Stimulated activated naive B cell treated with anti-CD40 and anti-IgM and Interleukin-4, amounts not matched to agents 10 μg/mL and 1 μg/mL and 100 μg/mL, for 72 hours (primary cell): ENCODE data around the gene UBE2O.

Experiments
- ATAC-seq, 2 donors: fragments of 150-1000 bp; cut with Tn5 transposase; replicated peaks; 2 replicates each; pipeline ENCODE4 v1.10.0; 2021; ENCODE audit warnings: moderate library complexity in 1 of 2
- DNase-seq: peaks from one replicate; pipeline ENCODE4 v3.0.0; 2021
- H3K27ac Mint-ChIP-seq: one replicate; pipeline ENCODE4 v1.8.0; 2022; ENCODE audit warnings: mild to moderate bottlenecking, mixed read lengths
- H3K27me3 Mint-ChIP-seq, 2 donors: one replicate each; pipeline ENCODE4 v1.8.0; 2022; ENCODE audit warnings: mixed read lengths in 2 of 2
- H3K36me3 Mint-ChIP-seq, 2 donors: one replicate each; pipeline ENCODE4 v1.8.0; 2022; ENCODE audit warnings: mixed read lengths in 2 of 2, mild to moderate bottlenecking in 1 of 2
- H3K4me1 Mint-ChIP-seq, 2 donors: one replicate each; pipeline ENCODE4 v1.8.0; 2022; ENCODE audit warnings: mixed read lengths in 2 of 2, mild to moderate bottlenecking in 1 of 2
- H3K4me3 Mint-ChIP-seq, 2 donors: one replicate each; pipeline ENCODE4 v1.8.0; 2022; ENCODE audit warnings: mild to moderate bottlenecking in 2 of 2, mixed read lengths in 2 of 2, moderate library complexity in 1 of 2
- H3K9me3 Mint-ChIP-seq, 2 donors: one replicate each; pipeline ENCODE4 v1.8.0; 2022; ENCODE audit warnings: mixed read lengths in 2 of 2, mild to moderate bottlenecking in 1 of 2

UBE2O gene

GRCh38 chr17:76477576-76477975 lies 24.6 kb upstream of the UBE2O start:
- Mint-ChIP-seq H3K4me3 (no peak overlapping the region), H3K27ac (no peak overlapping the region), H3K9me3 (no peaks in the 10 kb centered on the region), H3K27me3 (no peaks in the 10 kb centered on the region), H3K36me3 (peaks cover 38 to 66% of the 10 kb centered on the region in 2 donors), H3K4me1 (peaks cover 33 to 52% of the 10 kb centered on the region in 2 donors)
- DNase-seq, result no peak
- no peak for ATAC-seq

DNA sequence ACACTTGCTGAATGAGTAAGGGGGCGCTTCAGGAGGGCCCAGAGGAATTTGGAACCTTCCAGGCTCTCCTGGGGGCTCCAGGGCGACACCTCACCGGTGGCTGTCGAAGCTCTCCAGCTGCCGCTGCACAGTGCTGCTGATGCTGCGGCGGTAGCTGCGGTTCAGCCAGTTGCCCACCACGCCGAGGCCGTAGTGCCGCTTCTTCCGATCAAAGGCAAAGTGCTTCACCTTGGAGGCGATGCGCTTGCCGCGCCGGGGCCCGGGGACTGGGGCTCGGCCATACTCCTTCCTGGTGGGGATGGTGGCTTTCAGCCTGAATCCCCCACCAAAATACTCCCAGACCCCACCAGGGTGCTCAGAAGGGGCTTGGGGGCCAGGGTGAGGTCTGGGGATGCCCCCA lies 23.8 kb upstream of the UBE2O start:
- no peaks in the 10 kb centered on the region for H3K9me3 Mint-ChIP-seq
- ATAC-seq, result no peak
- no peak overlapping the region for H3K4me3 Mint-ChIP-seq
- H3K27ac Mint-ChIP-seq, result peak overlapping the region; percentile 32
- H3K36me3 Mint-ChIP-seq, result peaks cover 42 to 66% of the 10 kb centered on the region in 2 donors
- H3K4me1 Mint-ChIP-seq, result peaks cover 27 to 45% of the 10 kb centered on the region in 2 donors
- DNase-seq, result no peak
- no peaks in the 10 kb centered on the region for H3K27me3 Mint-ChIP-seq

- Mint-ChIP-seq H3K4me1 (peaks cover 20 to 38% of the 10 kb centered on the region in 2 donors), H3K9me3 (no peaks in the 10 kb centered on the region), H3K4me3 (no peak overlapping the region), H3K36me3 (peaks cover 50 to 68% of the 10 kb centered on the region in 2 donors), H3K27me3 (no peaks in the 10 kb centered on the region), H3K27ac (peak overlapping the region; percentile 83)
- no peak for DNase-seq
- no peak for ATAC-seq
Observed at GRCh38 chr17:76475302-76475701, 22.4 kb upstream of the UBE2O start.

DNA sequence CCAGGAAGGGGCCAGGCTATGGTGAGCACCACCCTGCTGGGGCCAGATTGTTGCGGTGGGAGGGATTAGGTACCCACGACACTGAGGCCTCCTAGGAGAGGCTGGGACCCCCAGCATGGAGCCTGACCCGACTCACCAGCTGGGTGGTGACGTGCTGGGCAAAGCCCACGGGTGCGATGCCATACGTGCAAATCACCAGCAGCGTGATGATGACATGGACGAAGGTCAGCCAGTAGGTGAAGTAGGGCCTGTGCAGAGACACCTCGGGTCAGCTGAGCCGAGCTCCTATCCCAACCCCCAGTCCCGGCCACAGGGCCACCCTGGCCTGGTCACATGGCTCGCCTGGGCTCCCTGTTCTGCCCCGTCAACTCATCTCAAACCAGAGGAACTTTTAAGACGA lies 21.9 kb upstream of the UBE2O start:
- DNase-seq (no peak), ATAC-seq (no peak)
- H3K36me3 Mint-ChIP-seq, result peaks cover 50 to 68% of the 10 kb centered on the region in 2 donors
- H3K27me3 Mint-ChIP-seq, result no peaks in the 10 kb centered on the region
- H3K4me1 Mint-ChIP-seq, result peaks cover 20 to 37% of the 10 kb centered on the region in 2 donors
- H3K9me3 Mint-ChIP-seq, result no peaks in the 10 kb centered on the region
- H3K27ac Mint-ChIP-seq, result peak overlapping the region; percentile 83
- H3K4me3 Mint-ChIP-seq, result no peak overlapping the region

- no peak overlapping the region for H3K27ac Mint-ChIP-seq
- H3K27me3 Mint-ChIP-seq, result no peaks in the 10 kb centered on the region
- ATAC-seq, result no peak
- H3K9me3 Mint-ChIP-seq, result no peaks in the 10 kb centered on the region
- H3K4me1 Mint-ChIP-seq, result peaks cover 14 to 36% of the 10 kb centered on the region in 2 donors
- H3K4me3 Mint-ChIP-seq, result no peak overlapping the region
- H3K36me3 Mint-ChIP-seq, result peaks cover 48 to 64% of the 10 kb centered on the region in 2 donors
- no peak for DNase-seq
Observed at GRCh38 chr17:76474238-76474637, 21.3 kb upstream of the UBE2O start.

DNA sequence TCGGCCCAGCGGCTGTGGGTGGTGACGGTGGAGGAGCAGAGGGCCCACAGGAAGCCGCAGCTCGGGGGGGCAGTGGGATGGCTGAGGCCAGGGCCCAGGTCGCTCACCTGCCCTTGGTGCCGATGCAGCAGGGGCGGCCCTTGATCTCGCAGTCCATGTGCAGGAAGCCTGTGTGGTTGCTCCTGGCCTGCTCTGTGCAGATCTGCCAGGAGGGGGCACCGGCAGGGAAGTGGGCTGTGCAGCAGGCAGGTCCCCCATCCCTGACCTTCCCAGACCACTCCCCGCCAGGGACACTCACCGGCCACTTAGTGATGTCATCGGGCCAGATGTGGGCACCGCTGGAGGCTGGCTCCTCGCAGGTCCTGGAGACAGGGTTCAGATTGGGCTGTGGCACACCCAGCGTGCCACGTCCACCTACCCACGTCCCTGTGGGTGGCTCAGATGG lies 20.6 kb upstream of the UBE2O start:
- H3K36me3 Mint-ChIP-seq, result peaks cover 45 to 60% of the 10 kb centered on the region in 2 donors
- H3K4me1 Mint-ChIP-seq, result peaks cover 14 to 38% of the 10 kb centered on the region in 2 donors
- H3K27ac Mint-ChIP-seq, result peak overlapping the region; percentile 85

GRCh38 chr17:76472726-76473125 lies 19.8 kb upstream of the UBE2O start:
- no peak for ATAC-seq
- no peak for DNase-seq
- Mint-ChIP-seq H3K27me3 (no peaks in the 10 kb centered on the region), H3K4me3 (no peak overlapping the region), H3K36me3 (peaks cover 37 to 53% of the 10 kb centered on the region in 2 donors), H3K27ac (peak overlapping the region; percentile 85), H3K9me3 (no peaks in the 10 kb centered on the region), H3K4me1 (peaks cover 18 to 45% of the 10 kb centered on the region in 2 donors)

More for the DNA sequence above, 20.6 kb upstream of the UBE2O start:
- peak; percentile 44 to 53 for ATAC-seq
- Mint-ChIP-seq H3K4me3 (no peak overlapping the region), H3K27me3 (no peaks in the 10 kb centered on the region), H3K9me3 (no peaks in the 10 kb centered on the region)
- DNase-seq, result no peak

GRCh38 chr17:76472258-76472645 lies 19.3 kb upstream of the UBE2O start:
- peaks cover 19 to 45% of the 10 kb centered on the region in 2 donors for H3K4me1 Mint-ChIP-seq
- no peaks in the 10 kb centered on the region for H3K9me3 Mint-ChIP-seq
- H3K27ac Mint-ChIP-seq, result no peak overlapping the region
- ATAC-seq (no peak), DNase-seq (no peak)
- peaks cover 37 to 50% of the 10 kb centered on the region in 2 donors for H3K36me3 Mint-ChIP-seq
- H3K4me3 Mint-ChIP-seq, result no peak overlapping the region
- H3K27me3 Mint-ChIP-seq, result no peaks in the 10 kb centered on the region

DNA sequence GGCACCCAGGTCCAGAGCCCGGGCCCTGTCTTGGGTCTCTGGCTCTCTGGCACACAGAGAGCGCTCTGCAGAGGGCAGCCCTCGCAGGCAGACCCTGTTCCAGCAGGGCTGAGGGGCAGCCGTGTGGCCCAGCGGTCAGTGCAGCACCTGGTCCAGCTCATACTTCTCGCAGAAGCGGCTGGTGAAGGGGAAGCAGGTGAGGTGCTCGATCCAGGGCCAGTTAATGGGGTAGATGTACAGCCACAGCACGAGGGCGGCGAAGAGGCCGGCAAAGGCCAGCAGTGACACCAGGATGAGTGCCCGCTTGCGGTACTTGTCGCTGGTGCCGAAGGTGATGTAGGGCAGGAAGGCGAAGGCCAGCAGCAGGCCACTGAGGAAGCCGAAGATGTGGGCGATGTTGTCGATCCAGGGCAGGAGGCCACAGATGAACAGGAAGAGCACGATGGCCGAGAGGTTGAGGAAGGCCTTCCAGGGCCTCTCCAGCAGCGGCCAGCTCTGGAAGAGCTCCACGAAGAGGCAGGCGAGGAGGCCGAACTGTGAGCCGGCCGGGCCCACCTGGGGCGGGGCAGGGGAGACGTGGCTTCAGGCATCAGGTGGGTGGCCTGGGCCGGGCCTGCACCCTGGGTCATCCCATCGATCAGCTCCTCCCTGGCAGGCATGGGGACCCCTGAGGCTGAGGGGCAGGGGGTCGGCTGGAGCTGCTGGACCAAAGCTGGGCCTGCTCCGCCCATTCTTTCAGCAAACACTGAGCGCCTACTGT lies 18.7 kb upstream of the UBE2O start:
- H3K27ac Mint-ChIP-seq, result peak overlapping the region; percentile 78
- ATAC-seq (no peak), DNase-seq (no peak)
- no peaks in the 10 kb centered on the region for H3K27me3 Mint-ChIP-seq
- no peak overlapping the region for H3K4me3 Mint-ChIP-seq
- H3K36me3 Mint-ChIP-seq, result peaks cover 35 to 45% of the 10 kb centered on the region in 2 donors
- peaks cover 22 to 48% of the 10 kb centered on the region in 2 donors for H3K4me1 Mint-ChIP-seq
- no peaks in the 10 kb centered on the region for H3K9me3 Mint-ChIP-seq

- ATAC-seq (no peak), DNase-seq (no peak)
- Mint-ChIP-seq H3K4me1 (peaks cover 30 to 54% of the 10 kb centered on the region in 2 donors), H3K27ac (peak overlapping the region; percentile 37), H3K27me3 (no peaks in the 10 kb centered on the region), H3K9me3 (no peaks in the 10 kb centered on the region), H3K36me3 (peaks cover 29 to 33% of the 10 kb centered on the region in 2 donors), H3K4me3 (no peak overlapping the region)
Observed at GRCh38 chr17:76469991-76470739, 17.2 kb upstream of the UBE2O start.

DNA sequence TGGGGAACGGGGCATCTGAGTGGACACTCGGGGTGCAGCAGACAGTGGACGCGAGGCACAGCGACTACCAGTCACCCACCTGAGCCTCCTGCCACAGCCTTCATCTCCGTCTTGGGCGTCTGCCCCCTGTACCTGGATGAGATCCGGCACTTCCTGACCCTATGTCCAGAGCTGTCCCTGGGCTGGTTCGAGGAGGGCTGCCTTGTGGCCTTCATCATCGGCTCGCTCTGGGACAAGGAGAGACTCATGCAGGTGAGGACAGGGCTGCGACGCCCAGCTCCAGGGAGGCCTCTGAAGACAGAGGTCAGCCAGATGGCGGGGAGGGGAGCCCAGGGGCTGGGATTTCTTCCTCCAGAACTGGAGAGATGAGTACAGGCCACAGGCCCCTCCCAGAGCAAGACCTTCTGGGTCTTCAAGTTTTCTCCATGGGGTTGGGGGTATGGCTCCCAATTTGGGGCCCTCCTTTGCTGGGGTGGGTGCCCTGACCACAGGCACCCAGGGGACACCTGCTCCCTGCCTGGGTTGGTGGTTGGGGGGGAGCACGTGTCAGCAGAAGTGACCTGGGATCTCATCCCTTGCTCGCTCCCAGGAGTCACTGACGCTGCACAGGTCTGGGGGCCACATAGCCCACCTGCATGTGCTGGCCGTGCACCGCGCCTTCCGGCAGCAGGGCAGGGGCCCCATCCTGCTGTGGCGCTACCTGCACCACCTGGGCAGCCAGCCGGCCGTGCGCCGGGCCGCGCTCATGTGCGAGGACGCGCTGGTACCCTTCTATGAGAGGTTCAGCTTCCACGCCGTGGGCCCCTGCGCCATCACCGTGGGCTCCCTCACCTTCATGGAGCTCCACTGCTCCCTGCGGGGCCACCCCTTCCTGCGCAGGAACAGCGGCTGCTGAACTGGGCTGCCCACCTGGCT lies 16.4 kb upstream of the UBE2O start:
- Mint-ChIP-seq H3K9me3 (no peaks in the 10 kb centered on the region), H3K4me3 (no peak overlapping the region), H3K27ac (peak overlapping the region; percentile 31), H3K4me1 (peaks cover 30 to 53% of the 10 kb centered on the region in 2 donors), H3K36me3 (peaks cover 26 to 29% of the 10 kb centered on the region in 2 donors), H3K27me3 (no peaks in the 10 kb centered on the region)
- DNase-seq, result no peak
- no peak for ATAC-seq

- H3K4me1 Mint-ChIP-seq, result peaks cover 28 to 51% of the 10 kb centered on the region in 2 donors
- no peaks in the 10 kb centered on the region for H3K27me3 Mint-ChIP-seq
- DNase-seq (no peak), ATAC-seq (no peak)
- H3K27ac Mint-ChIP-seq, result peak overlapping the region; percentile 42
- H3K36me3 Mint-ChIP-seq, result peaks cover 26 to 29% of the 10 kb centered on the region in 2 donors
- no peaks in the 10 kb centered on the region for H3K9me3 Mint-ChIP-seq
- no peak overlapping the region for H3K4me3 Mint-ChIP-seq
Observed at GRCh38 chr17:76468634-76469010, 15.7 kb upstream of the UBE2O start.

DNA sequence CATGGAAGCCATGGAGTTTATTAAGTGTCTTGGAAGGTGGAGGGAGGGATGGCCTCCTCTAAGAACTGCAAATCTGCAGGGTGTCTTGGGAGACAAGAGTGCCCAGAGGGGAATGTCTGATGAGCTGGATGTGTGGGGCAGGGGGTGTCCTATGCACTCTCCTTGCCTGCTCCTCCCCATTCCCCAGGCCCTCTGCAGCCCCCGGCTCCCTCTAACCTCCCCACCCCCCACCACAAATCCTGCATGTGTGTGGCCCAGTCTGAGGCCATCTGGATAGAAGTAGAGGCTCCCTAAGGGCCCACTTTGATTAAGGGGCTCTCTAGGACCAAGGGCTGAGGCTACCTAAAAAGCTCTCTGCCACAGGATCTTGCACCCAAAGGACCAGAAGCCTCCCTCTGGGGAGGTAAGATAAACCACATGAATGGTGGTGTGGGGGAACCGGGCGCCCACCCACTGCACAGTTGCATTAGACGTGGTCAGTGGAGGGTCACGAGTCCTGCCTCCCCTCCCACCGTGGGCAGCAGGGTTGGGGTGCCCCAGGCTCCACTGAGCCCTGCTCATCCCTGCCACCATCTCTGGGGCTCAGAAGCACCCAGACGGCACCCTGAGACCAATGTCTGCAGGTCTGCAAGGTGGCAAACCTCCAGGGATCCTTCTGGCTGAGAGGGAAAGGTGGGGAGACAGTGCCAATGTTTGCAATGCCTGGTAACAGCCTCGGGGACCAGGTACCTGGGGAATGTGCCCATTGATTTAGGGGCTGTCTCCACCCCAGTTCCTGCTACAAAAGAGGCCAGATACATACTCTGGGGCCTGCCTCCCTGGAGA lies 15.1 kb upstream of the UBE2O start:
- ATAC-seq, result peak in 1 of 2 donors; percentile 9
- Mint-ChIP-seq H3K27me3 (no peaks in the 10 kb centered on the region), H3K9me3 (no peaks in the 10 kb centered on the region), H3K27ac (peak overlapping the region; percentile 73), H3K4me1 (peaks cover 25 to 45% of the 10 kb centered on the region in 2 donors), H3K36me3 (peaks cover 22 to 24% of the 10 kb centered on the region in 2 donors), H3K4me3 (no peak overlapping the region)
- DNase-seq, result no peak
